GM12873 (cell line): ENCODE data around the gene MFSD2A.

Source experiments
- CTCF ChIP-seq: IDR thresholded peaks from 2 replicates; pipeline ENCODE4 v1.5.1; 2012; ENCODE audit warnings: low read depth, mild to moderate bottlenecking, moderate library complexity, low read length, control low read depth; ENCODE audit not compliant: insufficient read depth; ENCODE audit errors: missing control alignments

Gene MFSD2A

GRCh38 chr1:39919545-39919944, 35.4 kb upstream of the MFSD2A start:
- peak; percentile 76 for TF ChIP-seq CTCF

DNA sequence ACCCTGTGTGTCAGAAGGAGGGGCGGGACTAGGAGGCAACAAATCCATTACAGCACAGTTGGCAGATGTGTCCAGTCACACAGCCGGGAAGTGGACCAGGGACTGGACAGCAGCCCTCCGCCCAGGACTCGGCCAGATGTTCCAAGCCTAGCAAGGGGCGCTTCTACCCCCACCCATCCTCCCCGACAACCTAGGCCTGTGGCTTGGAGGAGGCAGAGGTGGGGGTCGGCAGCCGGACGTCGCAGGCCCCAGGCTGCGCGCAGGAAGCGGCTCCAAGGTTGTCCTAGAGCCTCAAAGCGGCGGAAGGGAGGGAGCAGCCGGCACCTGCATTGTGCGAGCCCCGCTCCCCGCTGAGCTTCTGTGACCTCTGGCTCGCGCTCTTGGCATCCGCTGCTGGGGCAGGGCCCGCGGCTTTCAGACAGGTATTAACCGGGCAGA, 32.7 kb upstream of the MFSD2A start:
- TF ChIP-seq CTCF: no peak

DNA sequence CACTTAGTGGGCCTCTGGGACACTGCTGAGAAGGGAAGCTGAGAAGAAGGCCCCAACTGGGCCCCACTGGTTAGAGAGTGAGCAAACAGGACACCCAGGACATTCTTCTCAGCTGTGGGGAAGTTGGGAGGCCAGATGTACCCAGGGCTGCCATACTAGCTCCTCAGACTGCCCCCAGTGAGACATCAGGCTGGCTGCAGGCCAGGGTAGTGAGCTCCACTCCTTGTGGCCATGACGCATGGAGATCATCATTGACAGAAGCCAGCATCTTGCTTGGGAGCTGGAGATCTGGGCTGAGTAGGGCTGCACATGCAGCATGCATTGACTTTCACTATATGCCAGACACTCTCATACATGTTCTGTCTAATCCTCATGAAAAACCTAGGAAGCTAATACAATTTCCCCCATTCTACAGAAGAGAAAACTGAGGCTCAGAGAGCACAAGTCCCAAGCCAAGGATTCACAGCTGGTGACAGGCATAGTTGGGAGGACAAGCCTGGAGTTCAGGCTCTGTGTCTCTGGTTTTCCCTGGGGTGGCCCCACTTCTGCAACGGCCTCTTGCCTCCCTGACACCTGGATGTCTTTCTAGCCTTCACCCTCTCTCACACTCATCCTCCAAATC, 29.1 kb upstream of the MFSD2A start:
- TF ChIP-seq CTCF: no peak

- no peak for TF ChIP-seq CTCF
Observed at GRCh38 chr1:39926343-39926793, 28.6 kb upstream of the MFSD2A start.

DNA sequence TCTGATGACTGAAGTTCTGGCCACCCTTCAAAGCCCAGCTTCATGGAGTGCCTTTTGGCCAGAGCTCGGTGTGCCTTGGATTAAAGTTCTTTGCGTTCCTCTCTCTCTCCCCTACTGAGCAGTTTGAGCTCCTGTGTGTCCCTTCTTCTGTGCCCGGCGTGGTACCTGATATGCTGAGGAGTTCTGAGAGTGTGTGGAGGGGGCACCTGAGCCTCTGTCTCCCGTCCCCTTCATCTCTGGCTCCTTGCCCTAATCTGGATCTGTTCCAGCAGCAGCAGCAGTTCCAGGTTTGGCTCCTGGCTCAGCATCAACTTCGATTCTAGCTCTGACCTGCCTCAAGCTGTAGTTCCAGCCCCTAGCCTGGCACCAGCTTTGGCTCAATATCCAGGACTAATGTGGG, 28.1 kb upstream of the MFSD2A start:
- TF ChIP-seq CTCF: no peak

DNA sequence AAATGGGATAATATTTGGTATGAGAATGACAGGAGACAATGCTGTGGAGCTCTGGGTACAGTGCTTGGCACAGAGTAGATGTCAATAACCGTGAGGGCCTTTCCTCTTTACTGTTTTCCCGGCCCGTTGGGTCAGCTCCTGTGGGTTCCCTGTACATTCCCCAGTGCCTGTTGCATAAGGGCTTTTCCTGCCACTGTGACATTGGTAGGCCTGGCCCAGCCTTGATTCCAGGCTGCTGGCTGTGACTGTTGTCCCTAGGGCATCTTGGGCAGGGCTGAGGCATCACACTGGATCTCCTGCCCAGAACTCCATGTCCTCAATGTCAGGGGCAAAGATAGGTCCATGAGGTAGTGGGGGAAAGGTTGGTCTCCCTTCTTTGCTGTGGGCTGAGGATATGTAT, 27.4 kb upstream of the MFSD2A start:
- no peak for TF ChIP-seq CTCF

DNA sequence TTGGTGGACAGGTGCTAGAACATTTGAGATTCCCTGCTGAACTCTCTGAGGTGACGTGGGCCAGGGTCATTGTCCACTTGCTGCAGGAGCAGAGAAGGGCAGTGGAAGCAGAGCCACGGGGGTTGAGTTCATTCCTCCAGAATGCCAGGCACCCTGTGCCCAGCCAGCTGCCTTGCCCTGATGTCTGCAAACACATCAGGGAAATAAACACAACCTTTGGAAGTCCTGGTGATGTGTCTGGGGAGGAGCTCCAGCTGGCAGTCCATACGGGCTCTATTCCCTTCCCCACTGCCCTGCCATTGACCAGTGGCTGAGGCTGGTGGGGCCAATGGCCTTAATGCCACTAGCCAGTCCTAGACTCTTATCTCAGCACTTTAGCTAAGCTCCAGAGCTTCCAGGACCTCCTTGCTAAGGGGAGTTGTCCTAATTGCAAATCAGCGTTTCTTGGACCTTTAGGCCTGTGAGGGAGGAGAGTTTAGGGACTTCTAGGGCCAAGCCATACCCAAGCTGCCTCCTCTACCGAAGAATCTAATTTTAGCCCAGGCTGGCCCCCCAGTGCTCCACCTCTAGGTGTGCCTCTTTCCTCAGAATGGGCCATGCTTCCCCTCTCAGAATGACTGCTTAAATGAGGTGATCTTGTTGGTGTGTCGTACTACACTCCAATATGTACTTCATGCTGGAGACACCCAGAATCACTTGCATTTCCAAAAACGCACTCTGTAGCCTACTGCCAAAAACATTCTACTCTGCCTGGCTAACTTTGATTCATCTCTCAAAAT, 25.9 kb upstream of the MFSD2A start:
- TF ChIP-seq CTCF: no peak
